Lower leg skin (tissue), 3 donors: Measurements from ENCODE around the gene CCL5.

Experiments used
- CTCF ChIP-seq, 3 donors: fragments of 450-650 bp; IDR thresholded peaks; one replicate each; pipeline ENCODE4 v1.5.1; 2016; ENCODE audit warnings: antibody characterized with exemption in 3 of 3, mild to moderate bottlenecking in 3 of 3, moderate library complexity in 2 of 3
- POLR2A ChIP-seq, 2 donors: fragments of 450-650 bp; IDR thresholded peaks; one replicate each; pipeline ENCODE4 v1.6.1; 2016 to 2017; ENCODE audit warnings: antibody characterized with exemption in 2 of 2, mild to moderate bottlenecking in 1 of 2, moderate library complexity in 1 of 2

DNA sequence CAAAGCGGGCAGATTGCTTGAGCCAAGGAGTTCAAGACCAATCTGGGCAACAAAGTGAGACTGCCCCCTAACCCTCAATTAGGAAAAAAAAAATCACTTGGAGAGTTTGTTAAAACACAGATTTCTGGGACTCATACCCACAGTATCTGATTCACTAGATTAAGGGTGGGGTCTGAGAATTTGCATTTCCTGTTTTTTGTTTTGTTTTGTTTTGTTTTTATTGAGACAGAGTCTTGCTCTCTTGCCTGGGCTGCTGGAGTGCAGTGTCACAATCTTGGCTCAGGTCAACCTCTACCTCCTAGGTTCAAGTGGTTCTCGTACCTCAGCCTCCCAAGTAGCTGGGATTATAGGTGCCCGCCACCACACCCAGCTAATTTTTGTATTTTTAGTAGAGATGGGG is 12.6 kb downstream of the CCL5 start:
- TF ChIP-seq CTCF (IDR thresholded peaks at IDR 0.05), result no peak
- TF ChIP-seq POLR2A (IDR thresholded peaks at IDR 0.05), result no peak
